OCI-LY3 (cell line): ENCODE measurements around the gene MAN2A2.

Experiments used
- EZH2phosphoT487 ChIP-seq: fragments of 200-600 bp; shearing (Covaris generic); IDR thresholded peaks from 2 replicates; pipeline ENCODE4 v1.6.1; 2018; ENCODE audit warnings: antibody characterized with exemption, mixed run types, low read depth
- TF ChIP-seq, protein P1 (sequence below): fragments of 200-600, 300-600 bp; sonication (generic); IDR thresholded peaks from 2 replicates; pipeline ENCODE4 v1.5.1; 2014; ENCODE audit warnings: antibody characterized with exemption, low read length, low read depth

DNA sequence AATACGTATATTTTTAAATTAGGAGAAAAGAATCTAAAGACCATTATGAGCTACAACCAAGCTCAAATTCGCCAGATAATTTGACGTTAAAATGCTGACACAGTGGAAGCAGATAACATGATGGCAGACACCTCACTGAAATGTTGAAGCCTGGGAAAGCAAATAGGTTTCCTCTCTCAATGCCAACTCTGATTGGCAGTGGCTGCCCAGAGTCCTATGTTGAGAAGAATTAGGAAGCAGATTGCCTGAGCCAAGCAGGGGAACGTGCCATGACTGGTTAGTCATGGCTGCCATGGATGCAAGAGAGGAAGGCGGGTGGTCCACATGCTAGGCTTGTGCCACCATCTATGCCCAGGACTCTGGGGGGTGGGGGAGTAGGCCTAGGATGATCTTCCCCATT, 35.2 kb downstream of the MAN2A2 start:
- TF ChIP-seq, protein P1, sequence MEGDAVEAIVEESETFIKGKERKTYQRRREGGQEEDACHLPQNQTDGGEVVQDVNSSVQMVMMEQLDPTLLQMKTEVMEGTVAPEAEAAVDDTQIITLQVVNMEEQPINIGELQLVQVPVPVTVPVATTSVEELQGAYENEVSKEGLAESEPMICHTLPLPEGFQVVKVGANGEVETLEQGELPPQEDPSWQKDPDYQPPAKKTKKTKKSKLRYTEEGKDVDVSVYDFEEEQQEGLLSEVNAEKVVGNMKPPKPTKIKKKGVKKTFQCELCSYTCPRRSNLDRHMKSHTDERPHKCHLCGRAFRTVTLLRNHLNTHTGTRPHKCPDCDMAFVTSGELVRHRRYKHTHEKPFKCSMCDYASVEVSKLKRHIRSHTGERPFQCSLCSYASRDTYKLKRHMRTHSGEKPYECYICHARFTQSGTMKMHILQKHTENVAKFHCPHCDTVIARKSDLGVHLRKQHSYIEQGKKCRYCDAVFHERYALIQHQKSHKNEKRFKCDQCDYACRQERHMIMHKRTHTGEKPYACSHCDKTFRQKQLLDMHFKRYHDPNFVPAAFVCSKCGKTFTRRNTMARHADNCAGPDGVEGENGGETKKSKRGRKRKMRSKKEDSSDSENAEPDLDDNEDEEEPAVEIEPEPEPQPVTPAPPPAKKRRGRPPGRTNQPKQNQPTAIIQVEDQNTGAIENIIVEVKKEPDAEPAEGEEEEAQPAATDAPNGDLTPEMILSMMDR, result no peak
- TF ChIP-seq EZH2phosphoT487, result no peak
